Ecto neural progenitor cell (in vitro differentiated cells): ENCODE measurements around the gene NOX3.

Source experiments
- DNase-seq: peaks from one replicate; pipeline ENCODE4 v3.0.0-alpha.2; 2018; ENCODE audit warnings: low spot score

The NOX3 gene

DNA sequence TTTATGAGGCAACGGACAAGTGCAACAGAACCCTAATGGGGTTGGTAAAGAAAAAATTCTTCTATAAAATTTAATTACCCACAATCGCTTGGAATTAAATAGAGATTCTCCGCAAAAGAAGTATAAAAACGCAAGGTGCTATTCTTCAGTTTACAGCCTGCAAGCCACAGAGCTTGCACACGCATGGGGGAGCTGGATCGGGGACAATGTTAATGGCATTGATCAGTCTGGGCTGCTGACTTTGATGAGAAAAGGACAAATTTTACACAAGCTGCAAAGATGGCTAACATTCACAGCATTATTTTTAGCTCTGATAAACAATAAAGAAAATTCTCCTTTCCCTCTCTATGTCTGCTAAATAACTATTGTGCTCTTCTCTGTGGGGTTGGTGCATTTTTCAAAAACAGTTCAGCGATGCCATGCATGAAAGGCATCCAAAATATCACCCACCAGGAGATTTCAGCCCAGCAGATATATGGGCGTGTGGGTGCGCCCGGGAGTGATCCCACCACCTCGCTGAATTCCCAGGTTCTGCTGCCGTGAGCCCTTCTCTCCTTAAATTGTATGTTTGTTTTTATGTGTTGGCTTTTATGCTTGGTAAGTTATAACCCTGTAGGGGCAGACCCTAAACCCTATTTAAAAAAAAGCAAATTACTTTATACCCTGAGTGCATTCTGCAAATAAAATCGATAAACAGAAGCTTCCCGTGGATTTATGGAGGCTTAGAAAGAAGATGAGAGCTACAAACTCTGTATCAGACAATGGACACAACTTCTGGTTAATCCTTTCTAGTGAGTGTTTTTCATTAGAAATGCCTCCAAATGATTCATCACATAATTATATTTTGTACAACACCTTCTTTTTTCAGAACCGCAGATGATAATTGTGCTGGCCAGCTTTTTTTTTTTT is 55.6 kb downstream of the NOX3 start:
- DNase-seq, result no peak

DNA sequence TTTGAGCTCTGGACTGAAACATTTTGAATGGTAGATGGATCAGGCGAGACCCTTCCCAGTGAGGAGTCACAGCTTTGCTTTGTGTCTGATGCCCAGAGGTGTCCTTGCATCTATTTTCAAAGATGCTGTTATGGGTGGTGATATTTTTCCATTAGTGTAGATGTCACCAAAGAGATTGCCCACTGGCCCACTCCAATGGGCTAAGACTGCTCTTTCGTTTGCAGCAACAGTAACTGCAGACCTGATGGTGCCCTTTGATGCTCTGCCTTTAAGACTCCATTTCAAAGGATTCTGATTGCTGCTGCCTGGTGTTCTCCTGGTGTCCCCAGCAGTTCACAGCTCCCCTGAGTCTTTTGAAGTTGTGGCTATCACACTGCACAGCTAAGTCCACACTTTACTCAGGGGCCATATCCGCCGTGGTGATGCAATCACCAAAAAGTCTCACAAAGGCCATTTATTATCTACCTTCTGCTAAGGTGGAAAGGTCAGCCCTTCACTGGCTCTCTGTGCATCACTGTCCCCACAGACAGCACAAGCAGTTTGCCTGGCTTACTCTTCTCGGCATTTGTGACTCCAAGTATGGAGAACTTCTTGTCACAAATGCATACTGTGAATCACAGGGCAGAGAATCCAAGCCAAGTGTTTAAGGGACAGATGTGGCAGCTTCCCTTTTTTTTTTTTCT is 56.4 kb downstream of the NOX3 start:
- DNase-seq, result no peak

DNA sequence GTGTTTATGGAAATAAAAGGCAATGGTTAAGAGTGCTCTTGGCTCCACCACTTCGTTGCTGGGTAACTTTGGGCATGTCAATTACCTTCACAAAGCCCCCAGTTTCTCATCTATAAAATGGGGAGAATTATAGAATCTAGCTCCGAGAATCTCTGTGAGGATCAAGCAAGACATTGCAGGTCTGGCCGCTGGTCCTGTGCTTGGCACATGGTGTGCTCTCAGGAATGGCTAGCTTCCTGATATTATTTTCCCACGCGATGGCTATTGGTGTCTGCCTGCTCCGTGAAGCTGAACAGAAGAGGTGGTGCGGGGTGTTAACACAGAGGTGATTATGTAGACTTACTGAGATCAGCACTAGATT is 57.0 kb downstream of the NOX3 start:
- no peak for DNase-seq

DNA sequence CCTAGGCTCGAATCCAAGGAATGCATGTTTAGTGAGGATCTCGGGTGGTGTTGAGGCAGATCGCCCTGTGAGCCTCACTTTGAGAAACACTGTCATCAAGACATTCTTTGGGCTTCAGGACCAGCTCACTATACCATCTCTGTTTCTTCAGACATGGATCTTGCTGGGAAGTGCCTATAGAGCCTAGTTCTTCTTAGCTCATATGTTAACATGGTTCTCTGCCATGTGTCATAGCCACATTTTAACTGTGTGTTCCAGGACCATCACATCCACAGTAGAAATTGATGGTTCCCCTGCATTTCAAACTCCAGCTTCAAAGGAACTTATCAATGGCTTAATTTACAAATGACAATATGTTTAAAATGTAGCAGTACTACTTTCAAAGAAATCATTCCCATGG is 57.4 kb downstream of the NOX3 start:
- DNase-seq, result no peak

DNA sequence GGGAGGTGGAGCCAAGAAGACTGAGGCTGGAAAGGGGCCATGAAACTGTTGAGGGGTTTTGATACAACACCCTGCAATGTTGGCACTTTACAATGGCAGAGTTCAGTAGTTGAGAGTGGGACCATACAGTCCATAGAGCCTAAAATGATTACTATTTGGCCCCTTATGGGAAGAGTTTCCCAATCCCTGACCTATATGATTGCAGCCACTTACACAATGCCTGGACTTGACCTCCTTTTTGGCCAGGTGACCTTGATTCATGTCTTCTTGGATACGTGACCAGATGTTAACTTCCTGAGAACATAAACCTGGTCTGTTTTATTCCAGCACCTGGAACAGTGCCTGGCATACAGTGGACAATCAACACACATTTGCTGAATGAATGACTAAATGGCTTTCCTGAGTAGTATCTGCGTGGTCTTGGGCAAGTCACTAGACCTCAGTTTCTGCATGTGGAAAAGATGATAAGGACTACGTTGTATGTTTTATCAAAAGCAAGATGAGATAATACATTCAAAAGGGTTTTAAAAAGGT is 58.4 kb downstream of the NOX3 start:
- no peak for DNase-seq

DNA sequence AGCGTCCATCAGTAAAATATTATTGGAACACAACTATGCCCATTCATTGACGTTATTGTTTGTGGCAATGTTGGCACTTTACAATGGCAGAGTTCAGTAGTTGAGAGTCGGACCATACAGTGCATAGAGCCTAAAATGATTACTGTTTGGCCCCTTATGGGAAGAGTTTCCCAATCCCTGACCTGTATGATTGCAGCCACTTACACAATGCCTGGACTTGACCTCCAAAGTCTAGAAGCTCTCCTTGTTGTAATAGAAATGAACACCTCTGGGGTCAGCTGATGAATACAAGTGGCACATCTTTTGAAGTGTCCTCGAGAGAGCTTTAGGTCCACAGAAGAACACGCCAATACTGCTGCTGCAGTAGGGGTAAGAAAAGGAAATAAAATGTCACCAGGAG is 59.0 kb downstream of the NOX3 start:
- no peak for DNase-seq

DNA sequence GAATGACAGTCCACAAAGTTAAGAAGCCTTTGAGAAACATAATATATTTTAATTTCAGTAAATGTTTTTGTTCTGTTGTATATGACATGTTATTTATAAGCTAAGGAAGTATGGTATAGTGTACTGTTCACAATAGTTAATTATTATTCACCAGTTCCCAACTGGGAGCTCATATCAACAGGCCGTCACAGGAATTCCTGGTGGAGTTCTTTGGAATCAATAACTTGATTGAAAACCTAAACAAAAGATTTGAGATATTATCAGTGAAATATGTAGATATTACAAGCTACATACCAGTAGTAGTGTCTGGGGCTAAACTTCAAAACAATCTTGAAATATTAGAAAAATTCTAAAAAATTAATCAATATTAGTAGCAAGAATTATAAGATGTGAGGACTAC is 60.3 kb downstream of the NOX3 start:
- no peak for DNase-seq

DNA sequence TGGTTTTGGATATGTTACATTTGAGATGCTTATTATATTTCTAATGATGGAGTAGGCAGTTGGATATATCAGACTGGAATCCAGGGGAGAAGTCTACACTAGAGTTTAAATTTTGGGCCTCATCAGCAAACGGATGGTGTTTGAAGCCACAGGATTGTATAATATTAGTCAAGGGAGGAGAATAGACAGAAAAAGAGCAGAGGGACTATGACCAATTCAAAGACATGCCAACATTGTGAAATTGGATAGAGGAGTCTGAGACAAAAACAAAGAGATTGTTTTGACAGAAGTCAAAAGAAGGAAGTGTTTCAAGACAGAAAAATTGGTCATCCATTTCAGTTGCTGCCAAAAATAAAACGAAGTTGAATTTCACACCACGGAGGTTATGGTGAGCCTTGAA is 66.5 kb downstream of the NOX3 start:
- no peak for DNase-seq

DNA sequence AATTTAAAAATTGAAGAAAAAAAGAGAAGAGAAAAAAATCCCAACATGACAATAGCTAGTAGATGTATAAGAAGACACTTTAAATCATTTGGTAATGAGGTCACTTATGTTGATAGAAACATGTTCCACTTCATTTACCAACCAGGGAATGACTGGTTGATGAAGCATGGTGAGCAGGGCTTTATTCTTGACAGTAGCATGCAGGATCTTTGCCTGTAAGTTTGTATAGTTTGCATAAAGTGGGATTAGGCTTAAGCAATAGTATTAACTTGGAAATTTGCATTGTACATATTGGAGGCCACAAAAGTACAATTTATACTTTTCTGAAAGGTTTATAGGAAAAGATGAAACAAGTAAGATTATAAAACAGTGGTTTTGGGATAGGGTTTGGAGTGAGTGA is 67.0 kb downstream of the NOX3 start:
- DNase-seq, result no peak

DNA sequence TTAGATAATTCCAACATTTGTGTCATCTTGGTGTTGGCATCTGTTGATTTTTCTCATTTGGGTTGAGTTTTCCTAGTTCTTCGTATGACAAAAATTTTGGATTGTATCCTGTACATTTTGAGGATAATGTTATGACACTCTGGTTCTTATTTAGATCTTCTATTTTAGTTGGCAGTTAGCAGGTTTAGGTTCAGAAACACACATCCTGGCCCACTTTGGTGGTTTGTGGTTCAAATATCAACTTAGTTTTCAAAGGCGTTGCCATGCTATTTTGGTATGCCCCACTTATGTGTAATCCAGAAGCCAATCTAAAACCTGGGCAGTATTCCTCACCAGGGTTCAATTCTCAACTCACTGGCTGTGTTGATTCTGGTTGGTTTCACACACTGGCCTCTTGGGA is 68.2 kb downstream of the NOX3 start:
- no peak for DNase-seq

DNA sequence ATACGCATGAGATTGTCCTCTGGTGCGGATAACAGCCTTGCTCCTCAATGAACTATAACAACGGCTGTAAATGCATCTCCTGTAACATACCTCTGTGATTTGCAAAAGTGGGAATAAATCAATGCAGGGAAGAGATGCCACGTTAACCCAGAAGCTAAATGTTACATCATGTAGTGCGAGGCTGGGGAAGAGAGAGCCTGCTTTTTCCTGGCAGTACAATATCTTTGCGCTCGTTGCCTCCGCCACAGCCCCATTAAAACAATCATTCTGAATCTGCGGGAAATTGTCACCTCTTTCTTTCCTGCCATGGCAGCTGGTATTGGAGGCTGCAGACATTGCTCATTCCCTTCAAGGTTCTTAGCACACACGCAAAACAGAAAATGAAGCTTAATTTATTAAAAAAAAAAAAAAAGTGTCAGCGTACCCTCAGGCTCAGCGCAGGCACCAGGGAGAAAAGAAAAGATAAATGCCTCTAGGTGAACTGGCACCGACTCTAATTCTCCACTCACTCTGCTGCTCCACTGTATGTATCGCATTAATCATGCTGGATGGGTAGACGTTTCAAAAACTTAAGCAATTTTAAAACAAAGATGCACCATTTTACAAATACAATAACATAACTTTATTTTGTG is 71.2 kb downstream of the NOX3 start:
- DNase-seq, result no peak

DNA sequence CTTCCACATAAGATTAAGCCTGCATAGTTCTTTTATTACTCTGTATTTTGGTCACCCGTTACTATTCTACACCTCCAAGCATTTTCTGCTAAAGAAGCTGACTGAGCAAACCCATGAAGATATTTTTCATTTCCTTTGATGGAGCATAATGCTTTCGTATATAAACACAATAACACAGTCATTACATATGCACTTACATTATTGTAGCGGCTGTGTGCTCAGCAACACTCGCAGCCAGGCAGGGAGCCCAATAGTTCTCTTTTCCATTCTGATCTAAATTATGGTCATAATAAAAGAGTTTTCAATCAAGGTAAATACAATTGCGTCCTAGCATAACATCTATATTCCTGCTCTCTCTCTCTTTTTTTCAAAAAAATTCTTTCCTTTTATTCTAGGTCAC is 71.7 kb downstream of the NOX3 start:
- no peak for DNase-seq

DNA sequence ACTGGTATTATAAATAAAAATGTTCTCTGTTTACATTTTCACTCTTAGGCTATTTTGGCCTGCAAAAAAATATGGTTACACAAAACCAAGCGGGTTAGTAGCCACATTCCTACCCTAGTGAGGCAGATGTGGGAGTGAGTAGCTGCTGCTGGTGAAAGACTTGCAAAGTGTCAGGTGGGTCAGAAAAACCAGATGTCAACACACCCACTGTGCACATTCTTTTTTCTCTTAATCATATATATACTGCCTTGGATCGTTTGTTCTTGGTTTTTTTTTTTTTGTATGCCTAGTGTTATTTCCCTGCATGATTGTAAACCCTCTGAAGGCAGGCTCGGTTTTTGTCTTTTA is 73.3 kb downstream of the NOX3 start:
- no peak for DNase-seq

DNA sequence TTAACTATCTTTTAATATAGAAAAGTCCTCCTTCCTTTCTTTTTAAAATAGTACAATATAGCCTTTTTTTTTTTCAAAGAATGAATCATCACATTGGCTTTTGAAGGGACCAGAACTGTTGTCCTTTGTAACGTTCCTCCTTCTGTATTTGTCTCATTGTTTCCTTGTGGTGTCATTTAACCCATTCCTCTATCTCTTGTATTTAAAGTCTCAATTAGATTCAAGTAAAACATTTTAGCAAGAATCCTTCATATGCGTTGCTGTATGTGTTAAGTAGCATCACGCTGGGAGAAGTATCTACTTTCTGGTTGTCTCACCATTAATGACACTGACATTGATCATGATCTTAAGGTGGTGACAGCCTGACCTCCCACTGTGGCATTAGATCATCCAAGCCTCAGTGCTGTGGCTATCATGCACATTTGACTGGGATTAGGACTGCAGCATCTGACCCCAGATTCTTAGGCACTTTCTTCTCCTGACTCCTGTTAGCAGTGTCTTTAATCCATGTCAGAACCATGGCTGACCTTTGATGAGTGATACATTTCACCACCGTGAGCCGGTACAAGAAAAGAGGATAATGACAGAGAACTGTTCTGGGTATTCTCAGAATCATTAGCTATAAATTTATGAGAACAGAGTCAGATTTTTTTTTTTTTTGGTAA is 73.8 kb downstream of the NOX3 start:
- DNase-seq, result no peak

DNA sequence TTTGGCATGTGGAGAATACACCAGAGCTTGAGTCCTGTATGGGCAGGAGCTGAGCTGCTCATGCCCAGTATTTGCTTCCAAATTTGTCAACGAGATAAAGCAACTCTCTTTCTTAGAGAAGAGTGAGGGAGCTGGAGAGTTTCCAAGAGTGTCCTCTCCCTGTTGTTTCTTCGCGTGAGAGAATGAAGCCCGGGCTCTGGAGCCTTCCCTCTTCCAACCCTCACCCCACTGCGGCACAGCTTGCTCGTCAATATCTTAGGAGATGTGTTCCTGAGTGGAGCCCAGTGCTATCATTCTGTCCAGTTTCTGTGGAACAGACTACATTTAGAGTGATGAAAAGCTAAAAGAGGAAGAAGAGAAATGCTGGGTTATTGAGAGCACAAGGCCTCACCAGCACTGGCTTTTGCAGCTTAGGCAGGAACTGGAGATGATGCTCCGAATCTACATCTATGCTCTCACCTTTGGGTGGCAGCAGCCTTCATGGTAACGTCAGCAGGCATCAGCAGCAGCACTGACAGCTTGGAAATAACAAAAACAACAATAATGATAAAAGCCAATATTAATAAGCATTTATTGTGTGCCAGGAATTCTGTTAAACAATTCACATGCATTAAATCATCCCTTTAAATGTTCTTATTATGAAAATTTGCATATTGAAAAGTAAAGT is 74.8 kb downstream of the NOX3 start:
- DNase-seq, result no peak

DNA sequence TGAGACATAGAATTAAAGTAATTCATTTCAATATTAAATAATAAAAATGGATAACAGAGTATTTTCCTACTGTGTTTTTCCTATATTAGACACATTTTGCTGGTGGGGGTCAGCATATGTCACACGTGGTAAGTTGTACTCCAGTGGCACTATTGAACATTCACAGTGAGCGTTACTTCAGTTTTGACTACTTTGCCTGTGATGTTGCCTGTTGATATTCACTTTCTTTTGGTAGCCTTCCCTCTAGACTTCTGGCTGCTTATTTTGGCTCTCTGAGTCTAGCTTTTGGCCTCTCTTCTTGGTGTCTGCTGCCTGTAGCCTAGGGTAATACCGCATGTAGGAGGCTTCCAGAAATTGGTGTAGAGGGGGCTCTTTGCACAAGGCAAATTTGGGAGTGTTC is 76.9 kb downstream of the NOX3 start:
- DNase-seq, result no peak

DNA sequence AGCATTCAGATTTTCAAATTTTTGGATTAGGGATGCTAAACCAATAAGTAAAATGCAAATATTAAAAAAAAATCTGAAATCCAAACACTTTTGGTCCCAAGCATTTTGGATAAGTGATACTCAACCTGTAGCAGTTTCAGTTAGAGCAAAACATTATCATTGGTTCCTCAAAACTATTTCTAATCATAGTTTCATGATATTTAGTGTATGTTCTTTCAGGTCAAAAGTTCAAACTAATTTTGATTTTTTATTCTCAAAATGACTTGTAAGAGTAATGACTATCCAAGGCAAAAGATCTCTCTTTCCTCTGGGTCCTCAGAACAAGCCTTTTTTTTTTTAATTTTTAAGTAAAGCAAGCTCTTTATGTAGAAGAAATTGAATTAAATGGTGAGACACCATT is 77.4 kb downstream of the NOX3 start:
- DNase-seq, result no peak

DNA sequence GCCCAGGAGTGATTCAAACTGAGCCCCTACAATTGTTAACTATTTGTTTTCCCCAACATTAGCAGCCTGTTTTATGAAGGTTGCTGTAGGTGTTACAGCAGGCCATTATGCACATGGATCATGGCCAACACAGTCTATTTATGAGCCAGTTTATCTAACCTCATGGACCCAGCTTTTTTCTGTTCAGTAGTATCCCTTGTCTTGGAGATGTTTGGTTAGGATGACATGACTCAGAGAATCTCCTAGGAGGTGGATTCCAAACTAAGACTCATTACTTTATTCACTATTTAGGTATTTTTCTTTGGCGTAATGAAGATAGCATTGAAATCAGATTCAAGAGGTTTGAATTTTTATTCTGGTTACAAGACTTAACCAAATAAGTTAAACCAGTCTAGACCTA is 78.6 kb downstream of the NOX3 start:
- no peak for DNase-seq

DNA sequence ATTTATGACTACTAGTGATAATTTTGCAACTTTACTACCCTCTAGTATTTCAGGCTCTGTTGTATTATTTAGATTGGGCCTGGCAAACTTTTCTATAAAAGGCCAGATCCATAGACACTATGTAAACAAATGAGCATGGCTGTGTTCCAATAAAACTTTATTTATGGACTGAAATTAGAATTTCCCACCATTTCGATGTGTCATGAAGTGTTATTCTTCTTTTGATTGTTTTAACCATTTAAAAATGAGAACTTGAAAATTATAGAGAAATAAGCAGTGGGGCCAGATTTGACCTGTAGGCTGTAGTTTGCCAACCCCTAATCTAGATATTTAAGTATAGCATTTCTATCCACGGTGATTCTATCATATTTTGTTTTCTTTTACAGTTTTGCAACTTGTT is 79.8 kb downstream of the NOX3 start:
- DNase-seq, result no peak

DNA sequence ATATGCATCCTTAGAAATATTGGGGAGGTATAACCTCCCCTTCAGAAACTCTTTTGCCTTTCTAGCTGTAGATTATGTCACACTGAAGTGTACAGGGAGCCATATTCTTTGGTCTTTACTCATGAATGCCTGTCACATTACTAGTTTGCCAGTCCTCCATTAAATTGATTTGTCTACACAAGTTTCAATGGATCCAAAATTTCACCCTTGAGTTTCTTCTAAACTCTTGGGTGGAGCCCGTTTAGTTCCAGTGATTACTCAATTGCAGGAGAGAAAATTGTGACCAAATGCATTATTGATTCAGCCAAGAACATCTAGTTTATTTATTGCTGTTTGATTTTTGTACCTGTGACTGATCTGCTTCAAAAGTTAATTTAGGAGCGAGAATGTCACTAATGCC is 81.0 kb downstream of the NOX3 start:
- DNase-seq, result no peak

DNA sequence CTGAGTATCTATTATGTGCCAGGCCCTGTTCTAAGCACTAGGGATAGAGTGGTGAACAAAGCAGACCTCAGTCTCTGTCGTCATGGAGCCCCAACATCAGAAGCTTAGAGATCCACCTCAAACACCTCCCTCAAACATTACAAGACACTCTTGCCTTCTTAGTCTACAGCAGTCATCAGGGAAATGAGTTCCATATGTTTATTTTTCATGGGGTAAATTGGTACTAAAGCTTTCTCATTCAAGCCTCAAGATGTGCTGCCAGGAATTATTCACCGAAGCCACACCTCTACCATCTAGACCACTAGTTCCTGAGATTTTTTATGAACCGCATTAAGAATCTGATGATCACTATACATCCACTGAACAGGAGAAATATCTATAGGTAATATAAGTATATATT is 82.4 kb downstream of the NOX3 start:
- no peak for DNase-seq

DNA sequence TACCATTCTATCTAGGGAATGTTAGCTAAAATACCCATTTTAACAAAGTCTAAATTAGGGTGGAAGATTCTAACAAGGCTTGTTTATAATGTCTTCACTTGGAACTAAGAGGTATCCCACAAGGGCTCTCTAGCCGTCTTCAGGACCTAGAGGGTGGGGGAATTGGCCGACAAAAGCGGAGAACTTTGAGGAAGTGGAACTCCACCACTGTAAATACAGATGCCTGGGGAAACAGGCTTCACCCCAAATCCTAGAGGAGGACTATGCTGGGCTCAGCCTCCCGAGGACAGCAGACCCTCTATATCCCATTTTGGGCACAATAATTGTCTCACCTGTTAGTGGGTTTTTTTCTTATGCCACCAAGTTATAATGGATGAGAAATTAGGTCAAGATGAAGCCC is 83.4 kb downstream of the NOX3 start:
- no peak for DNase-seq
